Testis (tissue), 3 donors: ENCODE results near the gene PTGDS. TPM values are rescaled to one million over a fixed set of nuclear protein-coding genes. Genes with fewer than 3 reads are reported as not detected.

ENCODE experiments used
- DNase-seq: peaks from one replicate; pipeline ENCODE4 v3.0.0-alpha.2; 2019
- H3K27ac ChIP-seq, 2 donors: fragments of 200-600 bp; sonication (generic); one replicate each; pipeline ENCODE4 v1.5.1; 2019
- H3K27me3 ChIP-seq: fragments of 200-600 bp; sonication (generic); one replicate; pipeline ENCODE4 v1.5.1; 2019
- H3K36me3 ChIP-seq: fragments of 200-600 bp; sonication (generic); one replicate; pipeline ENCODE4 v1.5.1; 2017; ENCODE audit warnings: low read depth; ENCODE audit errors: missing control alignments
- H3K4me1 ChIP-seq: fragments of 200-600 bp; sonication (generic); one replicate; pipeline ENCODE4 v1.5.1; 2019
- H3K4me3 ChIP-seq, 2 donors: fragments of 200-600 bp; sonication (generic); one replicate each; pipeline ENCODE4 v1.5.1; 2017 to 2019
- H3K9me3 ChIP-seq: fragments of 200-600 bp; sonication (generic); one replicate; pipeline ENCODE4 v1.5.1; 2017
- POLR2A ChIP-seq: fragments of 450-650 bp; IDR thresholded peaks from one replicate; pipeline ENCODE4 v1.6.1; 2017; ENCODE audit warnings: antibody characterized with exemption, mild to moderate bottlenecking, moderate library complexity
- WGBS, 2 donors: methylation state at CpG; one replicate each; pipeline ENCODE4 v1.1.5; 2018; 5-methylcytosine and 5-hydroxymethylcytosine counted together
- intact Hi-C: fragments of 100-400 bp; cut with DNase I; formaldehyde crosslinking; loops from one replicate; pipeline ENCODE4 v1.15.1; 2023; ENCODE audit warnings: low total_unique reads
- polyA plus RNA-seq: library from polyadenylated mRNA; stranded (reverse); fragments of 350-450 nt; fragmentation: Illumina TruSeq; extraction: RNeasy Lipid Tissue Mini Kit (QIAGEN cat#74804); gene quantifications from one replicate; pipeline ENCODE4 v1.2.3, GENCODE V29; 2014; ENCODE audit warnings: low read depth, low replicate concordance; ENCODE audit not compliant: insufficient read depth
- total RNA-seq, 2 donors: library from RNA; depleted of rRNA; stranded (reverse); fragments of >200 nt; gene quantifications; one replicate each; pipeline ENCODE4 v1.2.3, GENCODE V29; 2016
- TF ChIP-seq, protein P1 (sequence below), 3 experiments: fragments of 450-650 bp in 2 of 3; fragments of 200-600 bp in 1 of 3; sonication (generic) in 1 of 3; IDR thresholded peaks; one replicate each; pipeline ENCODE4 v1.5.1; 2016 to 2019; ENCODE audit warnings: antibody characterized with exemption in 3 of 3, mild to moderate bottlenecking in 2 of 3, moderate library complexity in 1 of 3

PTGDS gene
- total and polyA plus RNA-seq, 3 donors from 2014 or later: 4,976 to 5,948 (median 5,554) TPM

DNA sequence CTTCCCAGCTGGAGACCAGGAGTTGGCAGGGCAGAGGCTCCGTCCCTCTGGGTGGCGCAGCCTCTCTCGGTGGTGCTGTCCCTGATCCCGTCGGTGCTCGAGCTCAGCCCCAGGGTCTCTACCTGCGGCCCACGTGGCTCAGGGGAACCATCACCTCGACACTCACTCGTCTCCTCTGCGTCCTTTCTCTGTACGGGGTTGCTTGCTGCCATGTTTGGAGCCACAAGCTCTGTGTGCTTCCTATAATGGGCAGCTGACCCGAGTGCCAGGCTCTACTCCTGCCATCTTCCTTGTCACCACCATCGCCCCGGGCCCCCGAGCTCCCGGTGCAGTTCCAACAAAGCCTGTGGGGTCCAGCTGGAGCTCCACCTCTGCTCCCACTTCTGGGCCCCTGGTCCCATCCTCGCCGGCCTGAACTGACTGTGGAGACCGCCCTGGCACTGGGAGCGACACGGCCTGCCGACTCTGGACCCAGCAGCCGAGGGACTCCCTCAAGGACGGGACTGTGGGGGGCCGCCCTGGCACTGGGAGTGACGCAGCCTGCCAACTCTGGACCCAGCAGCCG lies 37.8 kb upstream of the PTGDS start:
- 76 to 81% methylated on average over 12 to 28 of the region's 28 CpGs for WGBS, 2 donors
- DNase-seq: no peak
- Histone ChIP-seq H3K9me3 (no peaks in the 10 kb centered on the region), H3K4me1 (peaks cover 15% of the 10 kb centered on the region), H3K27ac (no peak overlapping the region), H3K4me3 (no peak overlapping the region), H3K36me3 (no peaks in the 10 kb centered on the region), H3K27me3 (no peaks in the 10 kb centered on the region)
- TF ChIP-seq, protein P1, sequence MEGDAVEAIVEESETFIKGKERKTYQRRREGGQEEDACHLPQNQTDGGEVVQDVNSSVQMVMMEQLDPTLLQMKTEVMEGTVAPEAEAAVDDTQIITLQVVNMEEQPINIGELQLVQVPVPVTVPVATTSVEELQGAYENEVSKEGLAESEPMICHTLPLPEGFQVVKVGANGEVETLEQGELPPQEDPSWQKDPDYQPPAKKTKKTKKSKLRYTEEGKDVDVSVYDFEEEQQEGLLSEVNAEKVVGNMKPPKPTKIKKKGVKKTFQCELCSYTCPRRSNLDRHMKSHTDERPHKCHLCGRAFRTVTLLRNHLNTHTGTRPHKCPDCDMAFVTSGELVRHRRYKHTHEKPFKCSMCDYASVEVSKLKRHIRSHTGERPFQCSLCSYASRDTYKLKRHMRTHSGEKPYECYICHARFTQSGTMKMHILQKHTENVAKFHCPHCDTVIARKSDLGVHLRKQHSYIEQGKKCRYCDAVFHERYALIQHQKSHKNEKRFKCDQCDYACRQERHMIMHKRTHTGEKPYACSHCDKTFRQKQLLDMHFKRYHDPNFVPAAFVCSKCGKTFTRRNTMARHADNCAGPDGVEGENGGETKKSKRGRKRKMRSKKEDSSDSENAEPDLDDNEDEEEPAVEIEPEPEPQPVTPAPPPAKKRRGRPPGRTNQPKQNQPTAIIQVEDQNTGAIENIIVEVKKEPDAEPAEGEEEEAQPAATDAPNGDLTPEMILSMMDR (IDR thresholded peaks at IDR 0.05): no peak
- no peak for TF ChIP-seq POLR2A
- intact Hi-C loops: no loop called here

DNA sequence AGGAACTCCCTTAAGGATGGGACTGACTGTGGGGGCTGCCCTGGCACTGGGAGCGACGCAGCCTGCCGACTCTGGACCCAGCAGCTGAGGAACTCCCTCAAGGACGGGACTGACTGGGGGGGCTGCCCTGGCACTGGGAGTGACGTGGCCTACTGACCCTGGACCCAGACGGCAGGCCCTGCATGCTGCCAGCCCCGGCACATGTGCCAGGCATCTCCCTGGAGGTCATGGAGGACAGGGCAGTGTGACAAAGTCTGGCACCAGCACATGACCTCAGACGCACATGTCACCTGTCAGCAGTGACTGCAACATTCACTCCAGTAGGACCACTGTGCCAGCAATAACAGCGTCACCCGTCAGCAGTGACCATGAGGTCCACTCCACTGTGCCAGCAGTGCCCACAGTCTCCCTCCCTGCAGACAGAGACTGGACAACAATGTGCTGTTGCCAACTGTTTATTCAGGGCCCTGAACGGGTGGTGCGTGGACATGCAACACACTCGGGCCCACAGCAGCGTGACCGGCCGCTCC lies 37.2 kb upstream of the PTGDS start:
- no peaks in the 10 kb centered on the region for H3K9me3 ChIP-seq
- intact Hi-C loops: loop anchor here (5.0 kb wide), 1 partner anchor 133 kb away; the partner anchor contains the start of gene RABL6
- H3K27me3 ChIP-seq: no peaks in the 10 kb centered on the region
- DNase-seq: peak; percentile 81
- H3K4me3 ChIP-seq: no peak overlapping the region
- H3K4me1 ChIP-seq: peaks cover 19% of the 10 kb centered on the region
- TF ChIP-seq POLR2A: no peak
- H3K36me3 ChIP-seq: no peaks in the 10 kb centered on the region
- H3K27ac ChIP-seq: no peak overlapping the region
- WGBS, 2 donors: 64 to 70% methylated on average over 12 to 16 of the region's 16 CpGs

DNA sequence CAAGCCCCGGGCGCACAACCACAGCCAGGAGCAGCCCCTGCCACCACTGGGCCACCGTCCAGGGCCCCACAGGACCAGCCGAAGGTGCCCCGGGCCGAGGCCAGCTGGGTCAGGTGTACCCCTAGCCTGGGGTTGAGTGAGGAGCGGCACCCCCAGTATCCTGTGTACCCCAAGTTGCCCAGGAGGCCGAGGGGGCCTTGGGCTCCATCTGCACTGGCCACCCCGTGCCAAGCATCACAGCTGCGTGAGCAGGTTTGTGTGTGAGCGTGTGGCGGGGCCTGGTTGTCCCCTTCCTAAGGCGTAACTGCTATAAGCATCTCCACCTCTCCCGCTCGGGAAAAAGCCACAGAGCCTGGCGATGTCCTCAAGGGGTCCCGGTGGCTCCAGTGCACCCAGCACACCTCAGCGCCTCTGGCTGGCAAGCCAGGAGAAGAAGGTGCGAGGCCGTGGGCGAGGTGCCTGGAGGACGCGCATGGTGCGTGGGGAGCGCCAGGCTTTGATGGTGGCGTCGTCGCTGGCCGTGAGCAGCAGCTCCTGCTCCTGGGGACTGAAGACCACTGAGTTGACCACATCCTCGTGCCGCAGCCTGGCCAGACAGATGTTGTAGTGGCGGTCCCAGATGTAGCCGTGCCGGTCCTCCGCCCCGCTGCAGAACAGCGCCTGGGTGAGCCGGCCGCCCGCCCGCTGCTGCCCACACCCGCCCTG lies 36.6 kb upstream of the PTGDS start:
- H3K27ac ChIP-seq: no peak overlapping the region
- WGBS, 2 donors: 92 to 95% methylated on average over 20 to 42 of the region's 42 CpGs
- intact Hi-C loops: loop anchor here (5.0 kb wide), 1 partner anchor 133 kb away; the partner anchor contains the start of gene RABL6
- TF ChIP-seq, protein P1 (IDR thresholded peaks at IDR 0.05): no peak
- no peak overlapping the region for H3K4me3 ChIP-seq
- no peaks in the 10 kb centered on the region for H3K9me3 ChIP-seq
- H3K27me3 ChIP-seq: no peaks in the 10 kb centered on the region
- no peak for DNase-seq
- H3K36me3 ChIP-seq: no peaks in the 10 kb centered on the region
- H3K4me1 ChIP-seq: peaks cover 19% of the 10 kb centered on the region

DNA sequence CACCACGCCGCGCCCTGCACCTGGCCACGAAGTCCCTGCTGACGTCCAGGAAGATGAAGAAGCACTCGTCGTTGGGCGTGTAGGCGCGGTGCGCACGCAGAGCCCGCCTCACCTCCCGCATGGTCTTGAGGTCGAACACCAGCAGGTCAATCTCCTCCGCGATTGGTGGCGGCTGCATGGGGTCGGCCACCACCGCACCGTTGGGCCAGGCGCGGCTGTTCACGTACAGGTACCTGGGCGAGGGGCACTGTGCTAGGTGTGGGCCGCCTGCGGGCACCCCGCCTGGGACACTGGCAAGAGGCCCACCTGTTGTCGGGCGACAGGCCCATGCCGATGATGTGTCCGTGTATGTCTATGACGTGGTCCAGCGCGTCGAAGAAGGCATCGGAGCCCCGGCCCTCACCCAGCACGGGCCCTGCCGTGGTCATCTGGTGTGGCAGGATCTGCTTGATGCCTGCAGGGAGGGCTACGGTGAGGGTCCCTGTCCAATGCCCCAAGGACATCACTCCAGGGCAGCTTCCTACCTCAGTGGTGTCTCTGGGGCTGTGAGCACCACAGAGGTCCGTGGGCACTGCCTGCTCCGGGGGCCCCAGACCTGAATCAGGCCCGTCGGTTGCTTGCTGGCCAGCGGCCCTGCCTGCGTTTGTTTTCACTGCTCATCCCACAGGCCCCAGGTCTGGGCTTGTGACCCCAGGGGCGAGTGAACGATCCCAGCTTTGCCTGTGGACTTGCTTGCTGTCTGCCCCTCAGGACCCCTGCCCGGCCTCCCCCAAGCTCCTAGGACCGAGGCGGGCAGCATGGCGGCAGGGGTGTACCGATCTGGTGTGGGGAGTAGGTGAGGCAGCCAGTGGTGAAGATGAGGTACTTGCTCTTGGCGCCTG lies 35.8 kb upstream of the PTGDS start:
- intact Hi-C loops: loop anchor here (5.0 kb wide), 1 partner anchor 134 kb away; the partner anchor contains the start of gene RABL6
- H3K27ac ChIP-seq: no peak overlapping the region
- TF ChIP-seq POLR2A: no peak
- TF ChIP-seq, protein P1 (IDR thresholded peaks at IDR 0.05): no peak
- DNase-seq: no peak
- no peaks in the 10 kb centered on the region for H3K9me3 ChIP-seq
- WGBS, 2 donors: 95 to 97% methylated on average over 37 to 55 of the region's 55 CpGs
- peaks cover 19% of the 10 kb centered on the region for H3K4me1 ChIP-seq
- no peak overlapping the region for H3K4me3 ChIP-seq
- no peaks in the 10 kb centered on the region for H3K36me3 ChIP-seq
- no peaks in the 10 kb centered on the region for H3K27me3 ChIP-seq
